Liver (tissue), 10 donors: ENCODE results near the gene TLCD1. TPM values are rescaled to one million over a fixed set of nuclear protein-coding genes. Genes with fewer than 3 reads are reported as not detected.

Experiments
- DNase-seq: peaks from one replicate; pipeline ENCODE4 v3.0.0-alpha.2; 2017; ENCODE audit warnings: low spot score
- H3K27ac ChIP-seq, 2 donors: one replicate each; pipeline ENCODE4 v1.7.0; 2013; ENCODE audit warnings: inconsistent platforms in 2 of 2, low read length in 2 of 2, control low read depth in 1 of 2, low read depth in 1 of 2, mild to moderate bottlenecking in 1 of 2
- H3K27me3 ChIP-seq, 4 donors: one replicate each; pipeline versions ENCODE4 v1.6.1 to v1.7.0; 2013; ENCODE audit warnings: low read length in 3 of 4, inconsistent platforms in 1 of 4, mild to moderate bottlenecking in 1 of 4, moderate library complexity in 1 of 4; ENCODE audit not compliant: control insufficient read depth in 4 of 4, insufficient read depth in 4 of 4
- H3K36me3 ChIP-seq, 4 donors: one replicate each; pipeline versions ENCODE4 v1.6.1 to v1.7.0; 2013; ENCODE audit warnings: low read length in 3 of 4, mild to moderate bottlenecking in 3 of 4, low read depth in 1 of 4, moderate library complexity in 1 of 4; ENCODE audit not compliant: control insufficient read depth in 4 of 4, insufficient read depth in 3 of 4
- H3K4me1 ChIP-seq, 4 donors: one replicate each; pipeline versions ENCODE4 v1.6.1 to v1.7.0; 2013; ENCODE audit warnings: low read length in 3 of 4, mild to moderate bottlenecking in 3 of 4, moderate library complexity in 1 of 4; ENCODE audit not compliant: control insufficient read depth in 4 of 4, insufficient read depth in 4 of 4
- H3K4me3 ChIP-seq, 3 donors: one replicate each; pipeline versions ENCODE4 v1.6.1 to v1.7.0; 2013; ENCODE audit warnings: low read length in 3 of 3, control low read depth in 1 of 3, low read depth in 1 of 3, mild to moderate bottlenecking in 1 of 3
- H3K9ac ChIP-seq, 2 donors: one replicate each; pipeline ENCODE4 v1.7.0; 2013; ENCODE audit warnings: low read length in 2 of 2, mild to moderate bottlenecking in 2 of 2, moderate library complexity in 2 of 2, control low read depth in 1 of 2, low read depth in 1 of 2
- H3K9me3 ChIP-seq, 4 donors: one replicate each; pipeline versions ENCODE4 v1.6.1 to v1.7.0; 2013; ENCODE audit warnings: low read length in 3 of 4; ENCODE audit not compliant: control insufficient read depth in 4 of 4
- EGR1 ChIP-seq, 2 donors: IDR thresholded peaks; 2 replicates each; pipeline ENCODE4 v1.6.1; 2016 to 2018; ENCODE audit warnings: antibody characterized with exemption in 2 of 2, low read depth in 2 of 2
- FOXA2 ChIP-seq: IDR thresholded peaks from 2 replicates; pipeline ENCODE4 v1.6.1; 2016; ENCODE audit warnings: antibody characterized with exemption
- GABPA ChIP-seq, 2 donors: IDR thresholded peaks in 1 of 2; conservative IDR thresholded peaks in 1 of 2; 2 replicates each; pipeline ENCODE4 v1.6.1; 2016; ENCODE audit warnings: antibody characterized with exemption in 2 of 2, mild to moderate bottlenecking in 1 of 2, moderate library complexity in 1 of 2
- HNF4A ChIP-seq, 2 donors: conservative IDR thresholded peaks; 2 replicates each; pipeline ENCODE4 v1.6.1; 2016; ENCODE audit warnings: antibody characterized with exemption in 2 of 2, mild to moderate bottlenecking in 2 of 2
- HNF4G ChIP-seq: IDR thresholded peaks from 2 replicates; pipeline ENCODE4 v1.6.1; 2016; ENCODE audit warnings: antibody characterized with exemption
- NR2F2 ChIP-seq: IDR thresholded peaks from 2 replicates; pipeline ENCODE4 v1.6.1; 2016; ENCODE audit warnings: antibody characterized with exemption
- RAD21 ChIP-seq, 2 donors: IDR thresholded peaks; 2 replicates each; pipeline ENCODE4 v1.6.1; 2016; ENCODE audit warnings: antibody characterized with exemption in 2 of 2, mild to moderate bottlenecking in 2 of 2
- RXRA ChIP-seq, 2 donors: IDR thresholded peaks; 2 replicates each; pipeline ENCODE4 v1.6.1; 2017 to 2018; ENCODE audit warnings: antibody characterized with exemption in 2 of 2, mild to moderate bottlenecking in 1 of 2
- SP1 ChIP-seq: IDR thresholded peaks from 2 replicates; pipeline ENCODE4 v1.6.1; 2018; ENCODE audit warnings: antibody characterized with exemption, mild to moderate bottlenecking
- TAF1 ChIP-seq: conservative IDR thresholded peaks from 2 replicates; pipeline ENCODE4 v1.6.1; 2016; ENCODE audit warnings: antibody characterized with exemption, mild to moderate bottlenecking
- ZBTB33 ChIP-seq: IDR thresholded peaks from 2 replicates; pipeline ENCODE4 v1.6.1; 2016; ENCODE audit warnings: antibody characterized with exemption
- WGBS: extraction: QIAGEN DNeasy Blood & Tissue Kit; methylation state at CpG from one replicate; pipeline ENCODE4 v1.1.7; 2013; 5-methylcytosine and 5-hydroxymethylcytosine counted together
- polyA plus RNA-seq, 2 donors: library from polyadenylated mRNA; stranded (reverse) in 1 of 2; unstranded in 1 of 2; fragments of 200-250 nt in 1 of 2; fragments of >200 nt in 1 of 2; fragmentation: Nextera tagmentation in 1 of 2; extraction: Ambion mirVana in 1 of 2; gene quantifications; one replicate each; pipeline versions ENCODE4 v1.2.1 to v1.2.3, GENCODE V29; 2013 to 2015
- small RNA-seq: library from RNA; depleted of rRNA; stranded (forward); fragments of <200 nt; gene quantifications from one replicate; pipeline ENCODE3, GENCODE V24; 2014
- total RNA-seq, 2 donors: library from RNA; depleted of rRNA; stranded (reverse); fragments of >200 nt; gene quantifications; one replicate each; pipeline ENCODE4 v1.2.3, GENCODE V29; 2014
- TF ChIP-seq, protein P1 (sequence below): IDR thresholded peaks from 2 replicates; pipeline ENCODE4 v1.6.1; 2016; ENCODE audit warnings: antibody characterized with exemption
- TF ChIP-seq, protein P2 (sequence below): IDR thresholded peaks from 2 replicates; pipeline ENCODE4 v1.6.1; 2016; ENCODE audit warnings: antibody characterized with exemption
- TF ChIP-seq, protein P3 (sequence below): fragments of 150-350 bp; IDR thresholded peaks from 2 replicates; pipeline ENCODE4 v1.5.1; 2017; ENCODE audit warnings: improper control_type of control experiment, low read depth, low read length; ENCODE audit not compliant: missing input control
- donor health status: healthy.
- donor health status: healthy.
- donor health status: healthy.
- donor health status: healthy.
- donor health status: healthy.

Gene TLCD1
- total and polyA plus RNA-seq, 4 donors, result 4.4 to 8.8 (median 6.5) TPM

DNA sequence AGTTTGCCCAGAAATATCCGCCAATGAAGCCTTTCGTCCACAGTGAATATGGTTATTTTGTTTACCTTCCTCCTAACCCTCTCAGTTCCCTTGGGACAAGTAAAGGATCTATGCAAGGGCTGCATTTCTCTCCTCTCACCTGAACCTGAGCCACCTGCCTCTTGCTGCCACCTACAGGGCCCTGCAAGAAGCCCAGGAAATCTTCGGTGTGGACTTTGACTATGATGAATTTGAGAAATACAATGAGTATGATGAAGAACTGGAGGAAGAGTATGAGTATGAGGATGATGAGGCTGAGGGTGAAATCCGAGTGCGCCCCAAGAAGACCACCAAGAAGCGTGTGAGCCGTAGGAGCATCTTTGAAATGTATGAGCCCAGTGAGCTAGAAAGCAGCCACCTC, 50.1 kb downstream of the TLCD1 start:
- TF ChIP-seq, protein P1, sequence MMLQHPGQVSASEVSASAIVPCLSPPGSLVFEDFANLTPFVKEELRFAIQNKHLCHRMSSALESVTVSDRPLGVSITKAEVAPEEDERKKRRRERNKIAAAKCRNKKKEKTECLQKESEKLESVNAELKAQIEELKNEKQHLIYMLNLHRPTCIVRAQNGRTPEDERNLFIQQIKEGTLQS, result no peak
- no peak for TF ChIP-seq TAF1
- peak; percentile 5 to 58 for TF ChIP-seq HNF4A (conservative IDR thresholded peaks at IDR 0.05)
- no peak for TF ChIP-seq GABPA (IDR thresholded peaks at IDR 0.05 in 1 of 2, conservative IDR thresholded peaks at IDR 0.05 in 1 of 2)
- no peak for TF ChIP-seq ZBTB33
- TF ChIP-seq, protein P2, sequence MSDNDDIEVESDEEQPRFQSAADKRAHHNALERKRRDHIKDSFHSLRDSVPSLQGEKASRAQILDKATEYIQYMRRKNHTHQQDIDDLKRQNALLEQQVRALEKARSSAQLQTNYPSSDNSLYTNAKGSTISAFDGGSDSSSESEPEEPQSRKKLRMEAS, result no peak
- TF ChIP-seq, protein P3, sequence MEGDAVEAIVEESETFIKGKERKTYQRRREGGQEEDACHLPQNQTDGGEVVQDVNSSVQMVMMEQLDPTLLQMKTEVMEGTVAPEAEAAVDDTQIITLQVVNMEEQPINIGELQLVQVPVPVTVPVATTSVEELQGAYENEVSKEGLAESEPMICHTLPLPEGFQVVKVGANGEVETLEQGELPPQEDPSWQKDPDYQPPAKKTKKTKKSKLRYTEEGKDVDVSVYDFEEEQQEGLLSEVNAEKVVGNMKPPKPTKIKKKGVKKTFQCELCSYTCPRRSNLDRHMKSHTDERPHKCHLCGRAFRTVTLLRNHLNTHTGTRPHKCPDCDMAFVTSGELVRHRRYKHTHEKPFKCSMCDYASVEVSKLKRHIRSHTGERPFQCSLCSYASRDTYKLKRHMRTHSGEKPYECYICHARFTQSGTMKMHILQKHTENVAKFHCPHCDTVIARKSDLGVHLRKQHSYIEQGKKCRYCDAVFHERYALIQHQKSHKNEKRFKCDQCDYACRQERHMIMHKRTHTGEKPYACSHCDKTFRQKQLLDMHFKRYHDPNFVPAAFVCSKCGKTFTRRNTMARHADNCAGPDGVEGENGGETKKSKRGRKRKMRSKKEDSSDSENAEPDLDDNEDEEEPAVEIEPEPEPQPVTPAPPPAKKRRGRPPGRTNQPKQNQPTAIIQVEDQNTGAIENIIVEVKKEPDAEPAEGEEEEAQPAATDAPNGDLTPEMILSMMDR, result peak; percentile 34
- no peak for TF ChIP-seq NR2F2
- no peak for TF ChIP-seq HNF4G
- no peak for TF ChIP-seq SP1
- no peak for TF ChIP-seq FOXA2
- peak in 1 of 2 donors; percentile 19 for TF ChIP-seq RXRA (IDR thresholded peaks at IDR 0.05)
- peak; percentile 56 to 69 for TF ChIP-seq RAD21 (IDR thresholded peaks at IDR 0.05)
- WGBS, result 83% methylated on average over 7 of the region's 7 CpGs
- Histone ChIP-seq H3K27ac (no peak overlapping the region), H3K4me3 (no peak overlapping the region), H3K36me3 (peaks cover 40 to 88% (median 78%) of the 10 kb centered on the region in 4 donors), H3K9me3 (no peaks in the 10 kb centered on the region), H3K27me3 (no peaks in the 10 kb centered on the region), H3K9ac (no peak overlapping the region), H3K4me1 (no peaks in the 10 kb centered on the region)
- no peak for DNase-seq

GRCh38 chr17:28675490-28675889, 50.5 kb downstream of the TLCD1 start:
- H3K36me3 ChIP-seq, result peaks cover 35 to 86% (median 77%) of the 10 kb centered on the region in 4 donors
- H3K4me3 ChIP-seq, result no peak overlapping the region
- no peak for DNase-seq
- no peaks in the 10 kb centered on the region for H3K9me3 ChIP-seq
- H3K4me1 ChIP-seq, result no peaks in the 10 kb centered on the region
- WGBS, result 90% methylated on average over 3 of the region's 3 CpGs
- no peak overlapping the region for H3K9ac ChIP-seq
- no peak overlapping the region for H3K27ac ChIP-seq
- no peaks in the 10 kb centered on the region for H3K27me3 ChIP-seq
- TF ChIP-seq, protein P2, result no peak
- TF ChIP-seq EGR1 (IDR thresholded peaks at IDR 0.05; ENCODE audit: low read depth in 2 of 2) (no peak), RAD21 (IDR thresholded peaks at IDR 0.05) (no peak), GABPA (IDR thresholded peaks at IDR 0.05 in 1 of 2, conservative IDR thresholded peaks at IDR 0.05 in 1 of 2) (no peak), FOXA2 (no peak), RXRA (IDR thresholded peaks at IDR 0.05) (no peak), HNF4A (conservative IDR thresholded peaks at IDR 0.05) (no peak)
- TF ChIP-seq, protein P3, result no peak

Small RNAs within 50 kb of the gene (small RNA-seq; reads per million reads assigned to genes)
- gene SNORD42A, result not detected
- gene SNORD42B, result not detected
- not detected for gene SNORD4A
- not detected for gene SNORD4B

Other genes starting within 250 kb of the TLCD1 start
- gene FOXN1, start 219.9 kb downstream of the TLCD1 start, total RNA-seq, result not detected
- gene FOXN1, start 219.9 kb downstream of the TLCD1 start, polyA plus RNA-seq, result not detected
- gene UNC119, start 173.6 kb downstream of the TLCD1 start, total RNA-seq, result 10 to 100 TPM; 14.0 to 20.0 TPM
- 10 to 100 TPM; 16.0 to 16.2 TPM for gene UNC119, start 173.6 kb downstream of the TLCD1 start, polyA plus RNA-seq
- 10 to 100 TPM; 12.4 to 29.5 TPM for gene PIGS, start 154.7 kb downstream of the TLCD1 start, total RNA-seq
- 10 to 100 TPM in 1 of 2 donors, 1 to 10 TPM in 1; 7.3 to 14.2 TPM for gene PIGS, start 154.7 kb downstream of the TLCD1 start, polyA plus RNA-seq
- 100 to 1,000 TPM; 104 to 131 TPM for gene ALDOC, start 149.3 kb downstream of the TLCD1 start, total RNA-seq
- gene ALDOC, start 149.3 kb downstream of the TLCD1 start, polyA plus RNA-seq, result 10 to 100 TPM; 40.1 to 85.1 TPM
- gene SPAG5, start 127.2 kb downstream of the TLCD1 start, total RNA-seq, result 10 to 100 TPM; 13.8 to 41.8 TPM
- gene SPAG5, start 127.2 kb downstream of the TLCD1 start, polyA plus RNA-seq, result 10 to 100 TPM; 10.6 to 11.8 TPM
- 10 to 100 TPM in 1 of 2 donors, 1 to 10 TPM in 1; 1.8 to 14.5 TPM for gene RSKR, start 112.0 kb downstream of the TLCD1 start, total RNA-seq
- gene RSKR, start 112.0 kb downstream of the TLCD1 start, polyA plus RNA-seq, result under 1 TPM; 0.63 to 0.67 TPM
- gene BLTP2, start 81.1 kb downstream of the TLCD1 start, total RNA-seq, result 100 to 1,000 TPM in 1 of 2 donors, 10 to 100 TPM in 1; 39.1 to 122 TPM
- gene BLTP2, start 81.1 kb downstream of the TLCD1 start, polyA plus RNA-seq, result 10 to 100 TPM; 24.8 to 30.8 TPM
- 10 to 100 TPM; 24.1 to 29.6 TPM for gene SDF2, start 64.3 kb downstream of the TLCD1 start, total RNA-seq
- 10 to 100 TPM; 26.3 to 38.9 TPM for gene SDF2, start 64.3 kb downstream of the TLCD1 start, polyA plus RNA-seq
- 10 to 100 TPM; 36.5 to 59.1 TPM for gene SUPT6H, start 64.0 kb downstream of the TLCD1 start, total RNA-seq
- gene SUPT6H, start 64.0 kb downstream of the TLCD1 start, polyA plus RNA-seq, result 10 to 100 TPM; 10.6 to 24.1 TPM
- gene PROCA1, start 14.3 kb downstream of the TLCD1 start, total RNA-seq, result under 1 TPM; 0.25 to 0.65 TPM
- gene PROCA1, start 14.3 kb downstream of the TLCD1 start, polyA plus RNA-seq, result under 1 TPM; 0.16 to 0.44 TPM
- gene RAB34, start 8.4 kb downstream of the TLCD1 start, total RNA-seq, result 10 to 100 TPM in 1 of 2 donors, 1 to 10 TPM in 1; 5.6 to 14.3 TPM
- 1 to 10 TPM; 4.5 to 9.6 TPM for gene RAB34, start 8.4 kb downstream of the TLCD1 start, polyA plus RNA-seq
- gene RPL23A, start 6.2 kb downstream of the TLCD1 start, total RNA-seq, result 100 to 1,000 TPM; 106 to 189 TPM
- 100 to 1,000 TPM; 484 to 507 TPM for gene RPL23A, start 6.2 kb downstream of the TLCD1 start, polyA plus RNA-seq
- 1 to 10 TPM; 6.3 to 7.8 TPM for gene NEK8, start 2.6 kb upstream of the TLCD1 start, total RNA-seq
- gene NEK8, start 2.6 kb upstream of the TLCD1 start, polyA plus RNA-seq, result 1 to 10 TPM; 1.7 to 2.7 TPM
- gene TRAF4, start 17.8 kb upstream of the TLCD1 start, total RNA-seq, result 10 to 100 TPM in 1 of 2 donors, 1 to 10 TPM in 1; 8.5 to 32.0 TPM
- gene TRAF4, start 17.8 kb upstream of the TLCD1 start, polyA plus RNA-seq, result 10 to 100 TPM; 16.2 to 31.5 TPM
- gene FAM222B, start 116.6 kb upstream of the TLCD1 start, total RNA-seq, result 1 to 10 TPM; 2.8 to 4.2 TPM
- 1 to 10 TPM; 4.0 to 5.4 TPM for gene FAM222B, start 116.6 kb upstream of the TLCD1 start, polyA plus RNA-seq
- 10 to 100 TPM; 17.3 to 30.8 TPM for gene ERAL1, start 128.8 kb upstream of the TLCD1 start, total RNA-seq
- gene ERAL1, start 128.8 kb upstream of the TLCD1 start, polyA plus RNA-seq, result 10 to 100 TPM; 28.1 to 34.5 TPM
- gene FLOT2, start 171.5 kb upstream of the TLCD1 start, total RNA-seq, result 10 to 100 TPM; 67.7 to 71.0 TPM
- 100 to 1,000 TPM in 1 of 2 donors, 10 to 100 TPM in 1; 61.6 to 100 TPM for gene FLOT2, start 171.5 kb upstream of the TLCD1 start, polyA plus RNA-seq
- gene DHRS13, start 176.8 kb upstream of the TLCD1 start, total RNA-seq, result 10 to 100 TPM in 1 of 2 donors, 1 to 10 TPM in 1; 9.7 to 91.6 TPM
- gene DHRS13, start 176.8 kb upstream of the TLCD1 start, polyA plus RNA-seq, result 10 to 100 TPM in 1 of 2 donors, 1 to 10 TPM in 1; 5.0 to 12.3 TPM
- gene PHF12, start 225.3 kb upstream of the TLCD1 start, total RNA-seq, result 10 to 100 TPM; 15.5 to 21.3 TPM
- gene PHF12, start 225.3 kb upstream of the TLCD1 start, polyA plus RNA-seq, result 1 to 10 TPM; 4.3 to 7.9 TPM